Chondrocyte (in vitro differentiated cells): ENCODE measurements around the gene HDGF. TPM values are rescaled to one million over a fixed set of nuclear protein-coding genes. Genes with fewer than 3 reads are reported as not detected.
A peak's percentile ranks its signal among the peaks of the same experiment; 100 is the strongest.

Experiments used
- DNase-seq: peaks from one replicate; pipeline ENCODE4 v3.0.0; 2021; ENCODE audit warnings: mixed read lengths, low spot score
- H3K27ac Mint-ChIP-seq: one replicate; pipeline ENCODE4 v1.8.0; 2021; ENCODE audit warnings: mild to moderate bottlenecking, moderate library complexity, mixed read lengths; ENCODE audit not compliant: unreplicated experiment
- H3K27me3 Mint-ChIP-seq: 2 replicates; pipeline ENCODE4 v1.8.0; 2021; ENCODE audit warnings: low read depth, mixed read lengths
- H3K36me3 Mint-ChIP-seq: 2 replicates; pipeline ENCODE4 v1.8.0; 2021; ENCODE audit warnings: low read depth, mixed read lengths
- H3K4me1 Mint-ChIP-seq: 2 replicates; pipeline ENCODE4 v1.8.0; 2021; ENCODE audit warnings: low read depth, mild to moderate bottlenecking, mixed read lengths
- H3K4me3 Mint-ChIP-seq: one replicate; pipeline ENCODE4 v1.8.0; 2021; ENCODE audit warnings: mild to moderate bottlenecking, moderate library complexity, mixed read lengths; ENCODE audit not compliant: unreplicated experiment
- H3K9me3 Mint-ChIP-seq: 2 replicates; pipeline ENCODE4 v1.8.0; 2021; ENCODE audit warnings: low read depth, mixed read lengths
- CTCF ChIP-seq: fragments of 200-600 bp; sonication (generic); IDR thresholded peaks from 2 replicates; pipeline ENCODE4 v1.5.0; 2021; ENCODE audit warnings: antibody characterized with exemption, mild to moderate bottlenecking, moderate library complexity
- total RNA-seq: library from RNA; stranded (reverse); gene quantifications from 3 replicates; pipeline ENCODE4 v1.2.1, GENCODE V29; 2021

Gene HDGF
- total RNA-seq, 1 donor from 2014 or later, result 136 TPM

- Mint-ChIP-seq H3K4me3 (no peak overlapping the region), H3K4me1 (peaks cover 49% of the 10 kb centered on the region), H3K27me3 (no peaks in the 10 kb centered on the region), H3K9me3 (no peaks in the 10 kb centered on the region), H3K36me3 (peaks cover 16% of the 10 kb centered on the region), H3K27ac (no peak overlapping the region)
- TF ChIP-seq CTCF, result no peak
- no peak for DNase-seq
These were observed 8.7 kb downstream of the HDGF start for GRCh38 chr1:156742801-156743200.

- peaks cover 16% of the 10 kb centered on the region for H3K36me3 Mint-ChIP-seq
- TF ChIP-seq CTCF, result no peak
- H3K27ac Mint-ChIP-seq, result peak overlapping the region; percentile 98
- no peaks in the 10 kb centered on the region for H3K27me3 Mint-ChIP-seq
- DNase-seq, result no peak
- no peak overlapping the region for H3K4me3 Mint-ChIP-seq
- H3K9me3 Mint-ChIP-seq, result no peaks in the 10 kb centered on the region
- H3K4me1 Mint-ChIP-seq, result peaks cover 42% of the 10 kb centered on the region
These were observed 9.5 kb downstream of the HDGF start for GRCh38 chr1:156742017-156742416.

GRCh38 chr1:156741481-156741983 lies 9.9 kb downstream of the HDGF start:
- peak overlapping the region; percentile 67 for H3K4me3 Mint-ChIP-seq
- peak overlapping the region; percentile 98 for H3K27ac Mint-ChIP-seq
- peaks cover 16% of the 10 kb centered on the region for H3K36me3 Mint-ChIP-seq

GRCh38 chr1:156740741-156741480 lies 10.6 kb downstream of the HDGF start, which contains the start of gene MRPL24:
MRPL24 (minus strand) TSS chr1:156741088; CDS start chr1:156738704, 2,384 bp downstream.
- Mint-ChIP-seq H3K27ac (peak within 1 kb of the TSS; percentile 98), H3K9me3 (no peaks in the 10 kb centered on the region), H3K27me3 (no peaks in the 10 kb centered on the region), H3K4me1 (peaks cover 31% of the 10 kb centered on the region), H3K36me3 (peaks cover 16% of the 10 kb centered on the region), H3K4me3 (peak within 1 kb of the TSS; percentile 99)
- DNase-seq, result no peak
- no peak for TF ChIP-seq CTCF

More at GRCh38 chr1:156741481-156741983, 9.9 kb downstream of the HDGF start:
- Mint-ChIP-seq H3K27me3 (no peaks in the 10 kb centered on the region), H3K9me3 (no peaks in the 10 kb centered on the region), H3K4me1 (peaks cover 38% of the 10 kb centered on the region)
- DNase-seq, result no peak
- TF ChIP-seq CTCF, result no peak

- peaks cover 14% of the 10 kb centered on the region for H3K36me3 Mint-ChIP-seq
- no peak for DNase-seq
- H3K4me1 Mint-ChIP-seq, result peaks cover 25% of the 10 kb centered on the region
- no peak for TF ChIP-seq CTCF
- H3K4me3 Mint-ChIP-seq, result peak overlapping the region; percentile 99
- no peaks in the 10 kb centered on the region for H3K9me3 Mint-ChIP-seq
- H3K27ac Mint-ChIP-seq, result peak overlapping the region; percentile 84
- no peaks in the 10 kb centered on the region for H3K27me3 Mint-ChIP-seq
These were observed 11.2 kb downstream of the HDGF start for GRCh38 chr1:156740237-156740740.
